Activated CD4-positive, alpha-beta memory T cell treated with anti-CD3 and anti-CD28 coated beads, Interleukin-2, amount 10 ng/mL, durations not matched to agents 7 days and 5 days (primary cell): ENCODE results near the gene COL1A2. TPM values are rescaled to one million over a fixed set of nuclear protein-coding genes. Genes with fewer than 3 reads are reported as not detected.

Source experiments
- CTCF ChIA-PET: fragments of 350-600 bp; sonication (Branson Sonifier 250); formaldehyde crosslinking; loops from one replicate; lab custom pipeline; 2021; ENCODE audit warnings: antibody characterized with exemption, inconsistent platforms; lab: Charles Lee
- POLR2A ChIA-PET: fragments of 350-600 bp; sonication (Branson Sonifier 250); formaldehyde crosslinking; loops from one replicate; lab custom pipeline; 2021; ENCODE audit warnings: antibody characterized with exemption; lab: Charles Lee
- DNase-seq: peaks from one replicate; pipeline ENCODE4 v3.0.0-alpha.2; 2020
- H3K27ac Mint-ChIP-seq: one replicate; pipeline ENCODE4 v1.8.0; 2021; ENCODE audit warnings: mild to moderate bottlenecking, mixed read lengths
- H3K27me3 Mint-ChIP-seq: one replicate; pipeline ENCODE4 v1.8.0; 2021; ENCODE audit warnings: mixed read lengths
- H3K36me3 Mint-ChIP-seq: one replicate; pipeline ENCODE4 v1.8.0; 2021; ENCODE audit warnings: low read depth, mixed read lengths
- H3K4me1 Mint-ChIP-seq: one replicate; pipeline ENCODE4 v1.8.0; 2021; ENCODE audit warnings: mixed read lengths
- H3K4me3 Mint-ChIP-seq: one replicate; pipeline ENCODE4 v1.8.0; 2021; ENCODE audit warnings: mild to moderate bottlenecking, mixed read lengths
- H3K9me3 Mint-ChIP-seq: one replicate; pipeline ENCODE4 v1.8.0; 2021; ENCODE audit warnings: mixed read lengths
- total RNA-seq, 2 experiments: library from RNA; stranded (reverse); gene quantifications; one replicate each; pipeline ENCODE4 v1.2.3, GENCODE V29; 2021

Gene COL1A2
- total RNA-seq, 2 experiments from 2014 or later = 0.08 TPM; not detected in 1

GRCh38 chr7:94421681-94422080 lies 27.0 kb downstream of the COL1A2 start:
- no peak for DNase-seq
- H3K27me3 Mint-ChIP-seq = peaks cover 12% of the 10 kb centered on the region
- H3K9me3 Mint-ChIP-seq = no peaks in the 10 kb centered on the region
- no peaks in the 10 kb centered on the region for H3K36me3 Mint-ChIP-seq
- CTCF ChIA-PET = no interaction called here
- no peak overlapping the region for H3K27ac Mint-ChIP-seq
- no peaks in the 10 kb centered on the region for H3K4me1 Mint-ChIP-seq
- no peak overlapping the region for H3K4me3 Mint-ChIP-seq
- POLR2A ChIA-PET = no interaction called here

- Mint-ChIP-seq H3K4me1 (no peaks in the 10 kb centered on the region), H3K36me3 (no peaks in the 10 kb centered on the region), H3K4me3 (no peak overlapping the region), H3K27me3 (peaks cover 12% of the 10 kb centered on the region), H3K9me3 (no peaks in the 10 kb centered on the region), H3K27ac (no peak overlapping the region)
- DNase-seq = no peak
- ChIA-PET POLR2A (no interaction called here), CTCF (no interaction called here)
Observed at GRCh38 chr7:94422136-94422535, 27.4 kb downstream of the COL1A2 start.

- no peak for DNase-seq
- POLR2A ChIA-PET = no interaction called here
- no peak overlapping the region for H3K27ac Mint-ChIP-seq
- CTCF ChIA-PET = no interaction called here
- H3K4me1 Mint-ChIP-seq = no peaks in the 10 kb centered on the region
- H3K9me3 Mint-ChIP-seq = no peaks in the 10 kb centered on the region
- no peaks in the 10 kb centered on the region for H3K36me3 Mint-ChIP-seq
- no peak overlapping the region for H3K4me3 Mint-ChIP-seq
- peaks cover 7% of the 10 kb centered on the region for H3K27me3 Mint-ChIP-seq
Observed at GRCh38 chr7:94422827-94423460, 28.2 kb downstream of the COL1A2 start.

DNA sequence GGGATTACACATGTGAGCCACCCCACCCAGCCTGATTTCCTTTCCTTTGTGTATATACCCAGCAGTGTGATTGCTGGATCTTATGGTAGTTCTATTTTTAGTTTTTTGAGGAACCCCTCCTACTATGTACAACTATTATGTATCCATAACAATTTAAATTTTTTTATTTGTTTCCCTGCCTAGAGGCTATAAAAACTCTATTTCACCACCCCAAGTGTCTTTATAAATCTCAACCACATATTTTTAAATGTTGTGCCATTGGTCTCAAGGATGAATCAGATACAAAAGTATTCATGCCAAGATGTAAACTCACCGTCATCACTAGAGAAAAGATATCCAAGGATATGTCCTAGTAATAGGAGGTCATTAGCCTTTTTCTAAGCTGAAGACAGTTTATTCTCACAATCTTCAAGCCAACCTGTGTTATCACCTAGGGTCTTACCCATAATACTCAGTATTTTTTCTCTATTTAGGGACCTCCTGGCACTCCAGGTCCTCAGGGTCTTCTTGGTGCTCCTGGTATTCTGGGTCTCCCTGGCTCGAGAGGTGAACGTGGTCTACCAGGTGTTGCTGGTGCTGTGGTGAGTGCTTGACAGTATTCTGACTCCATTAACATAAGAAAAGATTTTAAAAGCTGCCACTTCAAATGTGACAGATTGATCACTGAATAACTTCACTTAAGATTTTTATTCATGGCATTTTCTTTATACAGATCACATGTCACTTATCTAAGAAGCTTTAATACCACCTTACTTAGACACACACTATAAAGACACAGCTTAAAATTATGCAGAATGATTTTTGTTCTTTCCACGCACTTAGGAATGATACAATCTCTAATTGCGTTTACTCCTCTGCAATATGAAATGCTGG lies 29.4 kb downstream of the COL1A2 start:
- H3K27me3 Mint-ChIP-seq = peaks cover 7% of the 10 kb centered on the region
- no peaks in the 10 kb centered on the region for H3K9me3 Mint-ChIP-seq
- H3K4me1 Mint-ChIP-seq = no peaks in the 10 kb centered on the region
- H3K36me3 Mint-ChIP-seq = no peaks in the 10 kb centered on the region
- ChIA-PET POLR2A (no interaction called here), CTCF (interaction anchor here (0.6 kb wide), 1 partner anchor 1331 kb away, joined by 3 read pairs; no protein-coding TSS in a partner anchor)
- H3K4me3 Mint-ChIP-seq = no peak overlapping the region
- no peak overlapping the region for H3K27ac Mint-ChIP-seq
- no peak for DNase-seq

DNA sequence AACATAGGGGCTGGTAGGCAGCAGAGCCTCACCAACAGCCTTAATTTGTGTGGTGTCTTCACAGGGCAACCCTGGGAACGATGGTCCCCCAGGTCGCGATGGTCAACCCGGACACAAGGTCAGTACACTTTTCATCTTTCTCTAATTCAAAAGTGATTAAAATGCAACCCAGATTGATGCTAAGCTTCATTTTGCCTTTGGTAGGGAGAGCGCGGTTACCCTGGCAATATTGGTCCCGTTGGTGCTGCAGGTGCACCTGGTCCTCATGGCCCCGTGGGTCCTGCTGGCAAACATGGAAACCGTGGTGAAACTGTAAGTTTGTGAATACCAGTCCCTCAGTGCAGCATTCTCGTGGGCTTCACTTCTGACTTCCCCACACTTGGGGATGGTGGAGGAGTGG lies 30.9 kb downstream of the COL1A2 start:
- no peak overlapping the region for H3K27ac Mint-ChIP-seq
- H3K27me3 Mint-ChIP-seq = no peaks in the 10 kb centered on the region
- H3K4me1 Mint-ChIP-seq = no peaks in the 10 kb centered on the region
- no peak overlapping the region for H3K4me3 Mint-ChIP-seq
- H3K36me3 Mint-ChIP-seq = no peaks in the 10 kb centered on the region
- no peaks in the 10 kb centered on the region for H3K9me3 Mint-ChIP-seq
- no peak for DNase-seq
- ChIA-PET CTCF (interaction anchor here (0.8 to 1.9 kb wide), 2 partner anchors 10 to 24 kb away, joined by 3 to 7 read pairs; no protein-coding TSS in a partner anchor), POLR2A (no interaction called here)

GRCh38 chr7:94426980-94427875 lies 32.5 kb downstream of the COL1A2 start:
- no peak overlapping the region for H3K4me3 Mint-ChIP-seq
- POLR2A ChIA-PET = no interaction called here
- DNase-seq = no peak
- H3K27ac Mint-ChIP-seq = no peak overlapping the region
- no peaks in the 10 kb centered on the region for H3K9me3 Mint-ChIP-seq
- no peaks in the 10 kb centered on the region for H3K4me1 Mint-ChIP-seq
- CTCF ChIA-PET = no interaction called here
- H3K36me3 Mint-ChIP-seq = no peaks in the 10 kb centered on the region
- no peaks in the 10 kb centered on the region for H3K27me3 Mint-ChIP-seq

GRCh38 chr7:94429153-94429552 lies 34.5 kb downstream of the COL1A2 start:
- Mint-ChIP-seq H3K36me3 (no peaks in the 10 kb centered on the region), H3K9me3 (no peaks in the 10 kb centered on the region), H3K4me3 (no peak overlapping the region), H3K27ac (no peak overlapping the region), H3K27me3 (no peaks in the 10 kb centered on the region), H3K4me1 (no peaks in the 10 kb centered on the region)
- no peak for DNase-seq
- POLR2A ChIA-PET = no interaction called here
- CTCF ChIA-PET = no interaction called here

DNA sequence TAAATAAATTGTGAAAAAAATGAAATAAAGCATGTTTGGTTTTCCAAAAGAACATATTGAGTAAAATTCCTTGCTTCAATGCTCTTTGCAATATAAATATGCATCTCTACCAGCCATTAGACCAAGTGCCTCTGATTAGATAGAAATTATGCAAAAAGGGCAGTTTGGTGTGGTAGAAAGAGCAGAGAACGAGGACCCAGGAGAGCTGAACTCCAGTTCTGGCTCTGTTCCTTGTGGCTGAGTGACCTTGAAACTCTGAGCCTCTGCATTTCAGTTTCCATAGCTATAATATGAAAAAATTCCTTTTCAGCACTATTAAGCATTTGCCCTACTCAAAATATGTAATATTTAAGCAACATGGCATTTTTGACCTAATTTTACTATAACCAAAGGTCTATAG lies 36.5 kb downstream of the COL1A2 start:
- Mint-ChIP-seq H3K36me3 (no peaks in the 10 kb centered on the region), H3K27me3 (peaks cover 3% of the 10 kb centered on the region), H3K27ac (no peak overlapping the region), H3K9me3 (no peaks in the 10 kb centered on the region), H3K4me3 (no peak overlapping the region), H3K4me1 (no peaks in the 10 kb centered on the region)
- ChIA-PET CTCF (no interaction called here), POLR2A (no interaction called here)
- no peak for DNase-seq

DNA sequence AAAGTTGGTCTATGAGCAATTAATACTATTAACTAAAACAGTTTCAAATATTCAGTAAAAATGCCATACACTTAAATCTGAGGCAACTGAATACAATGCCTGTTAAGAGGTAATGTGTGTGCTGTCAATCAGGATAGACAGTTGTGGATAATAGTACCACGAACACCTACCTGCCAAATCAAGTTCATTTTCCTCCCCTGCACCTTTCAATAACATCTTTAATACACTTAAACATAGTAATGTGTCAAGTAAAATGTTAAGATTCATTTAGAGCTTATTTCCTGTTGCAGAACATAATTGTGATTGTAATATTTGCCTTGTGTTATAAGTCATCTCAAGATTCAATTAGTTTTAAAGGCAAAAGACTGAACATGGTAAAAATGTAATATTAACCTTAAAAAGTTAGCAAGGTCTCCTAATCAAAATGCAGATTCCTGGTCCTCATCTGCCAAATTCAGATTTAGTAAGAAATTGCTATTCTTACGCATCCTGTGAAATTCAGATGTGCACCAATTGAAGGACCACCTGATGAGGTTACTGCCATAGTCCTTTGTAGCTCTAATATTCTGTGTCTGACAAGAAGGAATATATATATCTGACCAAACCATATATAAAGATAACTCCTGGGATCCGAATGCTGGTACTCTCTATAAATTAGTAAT lies 37.1 kb downstream of the COL1A2 start:
- ChIA-PET CTCF (no interaction called here), POLR2A (no interaction called here)
- Mint-ChIP-seq H3K4me1 (no peaks in the 10 kb centered on the region), H3K9me3 (no peaks in the 10 kb centered on the region), H3K4me3 (no peak overlapping the region), H3K27me3 (peaks cover 9% of the 10 kb centered on the region), H3K27ac (no peak overlapping the region), H3K36me3 (no peaks in the 10 kb centered on the region)
- no peak for DNase-seq

DNA sequence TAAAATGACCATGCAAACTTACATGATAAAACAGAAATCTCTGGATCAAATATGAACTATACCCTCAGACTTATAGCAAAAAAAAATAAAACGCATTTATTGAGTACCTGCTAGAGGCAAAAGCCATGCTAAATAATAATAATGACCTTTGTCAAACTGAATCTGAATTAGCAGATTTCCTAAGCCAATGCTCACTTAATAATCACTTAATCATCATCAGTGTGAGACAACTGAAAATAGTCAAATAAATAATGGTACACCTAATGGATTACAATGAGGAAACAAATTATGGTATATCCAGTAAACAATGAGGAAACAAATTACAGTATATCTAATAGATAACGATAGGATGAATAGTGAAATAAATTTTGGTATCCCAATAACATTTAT lies 37.6 kb downstream of the COL1A2 start:
- Mint-ChIP-seq H3K27ac (no peak overlapping the region), H3K36me3 (no peaks in the 10 kb centered on the region), H3K4me3 (no peak overlapping the region), H3K27me3 (peaks cover 10% of the 10 kb centered on the region), H3K4me1 (no peaks in the 10 kb centered on the region), H3K9me3 (no peaks in the 10 kb centered on the region)
- POLR2A ChIA-PET = no interaction called here
- CTCF ChIA-PET = no interaction called here
- no peak for DNase-seq

DNA sequence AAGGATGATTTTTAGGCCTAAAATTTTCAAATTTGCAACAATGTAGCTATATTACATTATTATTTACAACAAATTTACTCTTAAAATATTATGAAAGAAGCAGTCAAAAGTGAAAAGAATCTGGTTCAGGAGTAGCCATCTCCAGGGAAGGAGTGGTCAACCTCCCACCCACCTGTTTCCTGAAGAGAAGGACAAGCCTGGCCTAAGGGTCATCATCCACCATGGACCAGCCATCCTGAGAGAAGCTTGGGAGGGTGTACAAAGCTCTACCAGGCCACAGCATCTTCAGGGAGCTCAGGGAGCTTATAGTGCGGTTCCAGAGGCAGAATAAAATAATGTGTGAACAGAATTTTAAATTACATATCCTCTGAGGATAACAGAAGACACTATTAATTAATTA lies 38.1 kb downstream of the COL1A2 start:
- H3K27ac Mint-ChIP-seq = no peak overlapping the region
- no peak for DNase-seq
- H3K9me3 Mint-ChIP-seq = no peaks in the 10 kb centered on the region
- CTCF ChIA-PET = interaction anchor here (1.6 kb wide), 1 partner anchor 16 kb away, joined by 5 read pairs; no protein-coding TSS in a partner anchor
- no peaks in the 10 kb centered on the region for H3K36me3 Mint-ChIP-seq
- H3K4me1 Mint-ChIP-seq = no peaks in the 10 kb centered on the region
- POLR2A ChIA-PET = no interaction called here
- peaks cover 11% of the 10 kb centered on the region for H3K27me3 Mint-ChIP-seq
- no peak overlapping the region for H3K4me3 Mint-ChIP-seq

DNA sequence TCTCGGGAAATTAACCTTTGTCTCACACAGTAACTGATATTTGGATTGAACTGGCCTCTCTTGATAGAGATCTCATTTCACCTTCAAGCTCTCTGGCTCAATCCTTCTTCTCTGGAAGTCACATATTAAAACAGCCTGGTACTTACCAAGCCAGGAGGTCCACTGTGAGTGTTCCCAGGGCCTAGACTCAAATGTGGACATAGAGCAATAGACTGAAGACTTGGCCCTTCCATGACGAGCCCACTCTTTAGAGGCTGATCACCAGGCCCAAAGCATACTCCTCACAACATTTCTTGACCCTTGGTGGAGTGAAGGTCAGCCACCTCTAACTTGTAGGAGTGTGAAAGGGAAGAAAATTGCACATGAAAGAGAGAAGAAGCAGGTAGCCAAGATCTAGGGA lies 38.5 kb downstream of the COL1A2 start:
- ChIA-PET POLR2A (no interaction called here), CTCF (interaction anchor here (1.6 kb wide), 1 partner anchor 16 kb away, joined by 5 read pairs; no protein-coding TSS in a partner anchor)
- no peak for DNase-seq
- Mint-ChIP-seq H3K27me3 (peaks cover 15% of the 10 kb centered on the region), H3K36me3 (no peaks in the 10 kb centered on the region), H3K4me3 (no peak overlapping the region), H3K4me1 (no peaks in the 10 kb centered on the region), H3K27ac (no peak overlapping the region), H3K9me3 (no peaks in the 10 kb centered on the region)
